GM12874 (cell line): ENCODE data around the gene WSB2.

Experiments used
- TF ChIP-seq, protein P1 (sequence below): IDR thresholded peaks from 2 replicates; pipeline ENCODE4 v1.5.1; 2011; ENCODE audit warnings: low read depth, mild to moderate bottlenecking, control low read depth, low read length, moderate library complexity; ENCODE audit not compliant: insufficient read depth

Gene WSB2

GRCh38 chr12:118016424-118017264 lies 44.3 kb downstream of the WSB2 start, which contains the start of gene RFC5:
RFC5 (plus strand) TSS chr12:118016703; CDS start chr12:118016828, 125 bp downstream.
- TF ChIP-seq, protein P1, sequence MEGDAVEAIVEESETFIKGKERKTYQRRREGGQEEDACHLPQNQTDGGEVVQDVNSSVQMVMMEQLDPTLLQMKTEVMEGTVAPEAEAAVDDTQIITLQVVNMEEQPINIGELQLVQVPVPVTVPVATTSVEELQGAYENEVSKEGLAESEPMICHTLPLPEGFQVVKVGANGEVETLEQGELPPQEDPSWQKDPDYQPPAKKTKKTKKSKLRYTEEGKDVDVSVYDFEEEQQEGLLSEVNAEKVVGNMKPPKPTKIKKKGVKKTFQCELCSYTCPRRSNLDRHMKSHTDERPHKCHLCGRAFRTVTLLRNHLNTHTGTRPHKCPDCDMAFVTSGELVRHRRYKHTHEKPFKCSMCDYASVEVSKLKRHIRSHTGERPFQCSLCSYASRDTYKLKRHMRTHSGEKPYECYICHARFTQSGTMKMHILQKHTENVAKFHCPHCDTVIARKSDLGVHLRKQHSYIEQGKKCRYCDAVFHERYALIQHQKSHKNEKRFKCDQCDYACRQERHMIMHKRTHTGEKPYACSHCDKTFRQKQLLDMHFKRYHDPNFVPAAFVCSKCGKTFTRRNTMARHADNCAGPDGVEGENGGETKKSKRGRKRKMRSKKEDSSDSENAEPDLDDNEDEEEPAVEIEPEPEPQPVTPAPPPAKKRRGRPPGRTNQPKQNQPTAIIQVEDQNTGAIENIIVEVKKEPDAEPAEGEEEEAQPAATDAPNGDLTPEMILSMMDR = no peak

- TF ChIP-seq, protein P1 = no peak
Measured at GRCh38 chr12:118015944-118016343, 45.0 kb downstream of the WSB2 start.

DNA sequence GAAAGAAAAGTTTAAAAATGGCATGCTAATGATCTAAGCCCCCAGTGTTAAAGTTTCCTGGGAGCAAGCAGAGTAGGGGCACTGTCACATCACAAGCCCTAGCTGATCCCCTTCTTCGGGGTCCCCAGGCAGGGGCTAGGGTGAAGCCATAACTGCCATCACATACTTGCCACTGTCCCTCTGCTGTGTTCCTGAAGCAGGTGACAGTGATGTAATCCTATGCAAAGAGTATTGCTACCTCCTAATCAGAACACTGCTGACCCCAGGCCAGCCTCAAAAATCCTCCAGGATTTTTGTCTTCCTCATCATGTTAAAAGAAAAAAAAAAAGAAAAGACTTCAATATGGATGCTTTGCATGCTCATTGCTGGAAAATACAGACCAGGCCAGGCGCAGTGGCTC lies 45.7 kb downstream of the WSB2 start:
- TF ChIP-seq, protein P1 = no peak

- TF ChIP-seq, protein P1 = no peak
Measured at GRCh38 chr12:118013283-118013682, 47.7 kb downstream of the WSB2 start.

DNA sequence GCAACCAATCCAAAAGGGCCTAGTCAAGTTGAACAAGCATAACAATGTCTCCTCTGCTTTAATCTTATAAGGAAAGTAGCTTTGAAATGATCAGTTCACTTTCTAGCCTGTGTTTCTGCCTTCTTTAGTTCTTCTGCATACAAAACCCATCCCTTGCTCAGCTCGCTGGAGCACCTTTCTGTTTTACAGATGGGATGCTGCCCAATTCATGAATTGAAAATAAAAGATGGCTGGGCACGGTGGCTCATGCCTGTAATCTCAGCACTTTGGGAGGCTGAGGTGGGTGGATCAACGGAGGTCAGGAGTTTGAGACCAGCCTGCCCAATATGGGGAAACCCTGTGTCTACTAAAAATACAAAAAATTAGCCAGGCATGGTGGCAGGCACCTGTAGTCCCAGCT lies 49.0 kb downstream of the WSB2 start:
- TF ChIP-seq, protein P1 = no peak

DNA sequence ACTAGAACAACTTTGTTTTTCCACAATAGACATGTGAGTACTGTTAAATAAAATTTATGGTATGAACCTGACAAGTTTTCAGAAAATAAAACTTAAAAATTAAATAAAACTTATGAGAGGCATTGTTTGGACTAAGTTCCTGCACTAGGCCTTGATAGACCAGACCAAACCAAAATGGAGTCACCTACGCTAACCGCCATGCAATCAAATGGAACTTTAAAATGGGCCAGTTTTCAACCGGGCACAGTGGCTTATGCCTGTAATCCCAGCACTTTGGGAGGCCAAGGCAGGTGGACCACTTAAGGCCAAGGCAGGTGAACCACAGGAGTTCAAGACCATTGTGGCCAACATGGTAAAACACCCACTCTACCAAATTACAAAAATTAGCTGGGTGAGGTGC lies 49.6 kb downstream of the WSB2 start:
- TF ChIP-seq, protein P1 = no peak

DNA sequence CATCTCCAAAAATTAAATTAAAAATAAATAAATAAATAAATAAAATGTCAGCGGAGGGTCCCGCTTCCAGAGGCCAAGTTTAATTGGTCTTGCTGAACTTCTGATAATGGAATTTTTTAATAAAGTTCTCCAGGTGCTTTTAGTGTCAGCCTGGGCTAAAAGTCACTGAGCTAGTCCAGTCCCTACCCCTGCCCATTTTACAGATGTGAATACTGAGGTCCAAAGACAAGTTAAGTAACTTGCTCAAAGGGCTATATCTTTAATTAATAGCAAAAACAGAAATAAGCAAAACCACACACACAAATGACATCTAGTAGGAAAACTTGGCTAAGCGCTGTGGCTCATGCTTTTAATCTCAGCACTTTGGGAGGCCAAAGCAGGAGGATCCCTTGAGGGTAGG lies 50.1 kb downstream of the WSB2 start:
- TF ChIP-seq, protein P1 = no peak
